H1 (cell line): ENCODE results near the gene ADORA1. TPM values are rescaled to one million over a fixed set of nuclear protein-coding genes. Genes with fewer than 3 reads are reported as not detected.

ENCODE experiments used
- CTCF ChIA-PET: fragments of 300-600 bp; sonication (Branson Sonifier 250); formaldehyde crosslinking; loops from one replicate; lab custom pipeline; 2021; ENCODE audit not compliant: partially characterized antibody; lab: Charles Lee
- POLR2A ChIA-PET: fragments of 300-600 bp; sonication (Branson Sonifier 250); formaldehyde crosslinking; loops from one replicate; lab custom pipeline; 2021; ENCODE audit warnings: inconsistent platforms; ENCODE audit not compliant: partially characterized antibody; lab: Charles Lee
- DNase-seq, 2 experiments: peaks; one replicate each; pipeline versions ENCODE4 v3.0.0 to v3.0.0-alpha.2; 2010 to 2022; ENCODE audit warnings: low spot score in 2 of 2, low read depth in 1 of 2, mixed read lengths in 1 of 2
- FAIRE-seq: peaks from 2 replicates; lab custom pipeline; 2011; peaks lifted over from hg19 to GRCh38; lab: Jason Lieb, UNC
- H2AFZ ChIP-seq: 2 replicates; pipeline ENCODE4 v1.8.1; 2012; ENCODE audit warnings: low read length, inconsistent platforms
- H2AK5ac ChIP-seq: 2 replicates; pipeline ENCODE4 v1.6.1; 2013; ENCODE audit warnings: low read depth, low read length
- H2BK120ac ChIP-seq: replicated peaks from 2 replicates; pipeline ENCODE3; 2013; ENCODE audit warnings: low read depth, low read length, inconsistent platforms
- H2BK12ac ChIP-seq: 2 replicates; pipeline ENCODE4 v1.6.1; 2013; ENCODE audit warnings: low read depth, low read length
- H2BK15ac ChIP-seq: 2 replicates; pipeline ENCODE4 v1.6.1; 2013; ENCODE audit warnings: low read length
- H2BK20ac ChIP-seq: 2 replicates; pipeline ENCODE4 v1.6.1; 2013; ENCODE audit warnings: low read length
- H2BK5ac ChIP-seq: 2 replicates; pipeline ENCODE4 v1.6.1; 2013; ENCODE audit warnings: low read depth, low read length
- H3K14ac ChIP-seq: 2 replicates; pipeline ENCODE4 v1.6.1; 2013; ENCODE audit warnings: inconsistent platforms; ENCODE audit not compliant: insufficient read length
- H3K18ac ChIP-seq: 2 replicates; pipeline ENCODE4 v1.6.1; 2013; ENCODE audit warnings: low read length; ENCODE audit errors: extremely low read depth
- H3K23ac ChIP-seq: 2 replicates; pipeline ENCODE4 v1.6.1; 2013; ENCODE audit warnings: inconsistent platforms; ENCODE audit not compliant: insufficient read length
- H3K23me2 ChIP-seq: 2 replicates; pipeline ENCODE4 v1.6.1; 2013; ENCODE audit warnings: low read depth, low read length
- H3K27ac ChIP-seq: 2 replicates; pipeline ENCODE4 v1.6.1; 2011; ENCODE audit warnings: low read depth, low read length, inconsistent platforms
- H3K27me3 ChIP-seq, 4 experiments: replicated peaks in 1 of 4; 1 replicate in 1 of 4; 2 replicates in 3 of 4; pipeline versions ENCODE4 v1.6.1 to v1.8.1; 2011 to 2013; ENCODE audit warnings: low read length in 3 of 4, mild to moderate bottlenecking in 3 of 4, inconsistent platforms in 2 of 4, mixed read lengths in 2 of 4, moderate library complexity in 1 of 4; ENCODE audit not compliant: control insufficient read depth in 3 of 4, insufficient read depth in 3 of 4; ENCODE audit errors: extremely low read depth in 1 of 4
- H3K36me3 ChIP-seq, 4 experiments: 2 replicates each; pipeline versions ENCODE4 v1.6.1 to v1.8.1; 2011 to 2013; ENCODE audit warnings: mild to moderate bottlenecking in 4 of 4, low read length in 3 of 4, moderate library complexity in 2 of 4, control low read depth in 1 of 4, inconsistent platforms in 1 of 4; ENCODE audit not compliant: insufficient read depth in 4 of 4, control insufficient read depth in 2 of 4
- H3K4ac ChIP-seq: replicated peaks from 2 replicates; pipeline ENCODE3; 2013; ENCODE audit warnings: low read length, low read depth, mixed read lengths, inconsistent platforms; ENCODE audit not compliant: insufficient read length
- H3K4me1 ChIP-seq, 4 experiments: replicated peaks in 1 of 4; 1 replicate in 1 of 4; 2 replicates in 3 of 4; pipeline versions ENCODE4 v1.6.1 to v1.8.1; 2011 to 2013; ENCODE audit warnings: low read length in 3 of 4, inconsistent platforms in 2 of 4, mixed read lengths in 1 of 4; ENCODE audit not compliant: insufficient read depth in 4 of 4, control insufficient read depth in 3 of 4
- H3K4me2 ChIP-seq, 2 experiments: 2 replicates each; pipeline versions ENCODE4 v1.6.1 to v1.8.1; 2011 to 2013; ENCODE audit warnings: low read depth in 2 of 2, low read length in 2 of 2, control low read depth in 1 of 2, inconsistent platforms in 1 of 2, mild to moderate bottlenecking in 1 of 2; ENCODE audit not compliant: insufficient read depth in 1 of 2
- H3K4me3 ChIP-seq, 4 experiments: fragments of 200-600, 300-600 bp in 1 of 4; sonication (generic), shearing (Covaris generic), sonication (Bioruptor Twin) in 1 of 4; 2 replicates each; pipeline versions ENCODE4 v1.5.1 to v1.8.1; 2011 to 2016; ENCODE audit warnings: low read length in 4 of 4, low read depth in 3 of 4, control low read depth in 2 of 4, inconsistent platforms in 2 of 4, mild to moderate bottlenecking in 2 of 4, mixed read lengths in 1 of 4, moderate library complexity in 1 of 4; ENCODE audit not compliant: insufficient read depth in 2 of 4; ENCODE audit errors: extremely low read depth in 1 of 4
- H3K56ac ChIP-seq: replicated peaks from 2 replicates; pipeline ENCODE3; 2013; ENCODE audit warnings: low read depth, mild to moderate bottlenecking, mixed read lengths, low read length, inconsistent platforms; ENCODE audit not compliant: insufficient read length
- H3K79me1 ChIP-seq: 2 replicates; pipeline ENCODE4 v1.6.1; 2013; ENCODE audit warnings: low read depth, low read length, control low read depth
- H3K79me2 ChIP-seq, 2 experiments: 2 replicates each; pipeline versions ENCODE4 v1.6.1 to v1.8.1; 2012 to 2013; ENCODE audit warnings: low read length in 2 of 2, mild to moderate bottlenecking in 2 of 2, inconsistent platforms in 1 of 2; ENCODE audit not compliant: insufficient read depth in 2 of 2, control insufficient read depth in 1 of 2
- H3K9ac ChIP-seq, 4 experiments: replicated peaks in 1 of 4; 1 replicate in 1 of 4; 2 replicates in 3 of 4; pipeline versions ENCODE4 v1.6.1 to v1.8.1; 2011 to 2013; ENCODE audit warnings: low read depth in 3 of 4, low read length in 3 of 4, control low read depth in 2 of 4, mild to moderate bottlenecking in 2 of 4, moderate library complexity in 2 of 4, inconsistent platforms in 1 of 4; ENCODE audit errors: extremely low read depth in 1 of 4
- H3K9me3 ChIP-seq, 2 experiments: 2 replicates each; pipeline versions ENCODE4 v1.6.1 to v1.8.1; 2012 to 2013; ENCODE audit warnings: mild to moderate bottlenecking in 2 of 2, moderate library complexity in 2 of 2, control low read depth in 1 of 2, inconsistent platforms in 1 of 2, low read depth in 1 of 2, low read length in 1 of 2, mixed read lengths in 1 of 2; ENCODE audit not compliant: insufficient read depth in 2 of 2
- H4K20me1 ChIP-seq, 2 experiments: replicated peaks in 1 of 2; 2 replicates each; pipeline versions ENCODE3 to v1.8.1; 2011 to 2013; ENCODE audit warnings: inconsistent platforms in 2 of 2, low read length in 2 of 2, mild to moderate bottlenecking in 1 of 2; ENCODE audit not compliant: insufficient read depth in 2 of 2, control insufficient read depth in 1 of 2
- H4K5ac ChIP-seq: 2 replicates; pipeline ENCODE4 v1.6.1; 2013; ENCODE audit warnings: low read length, low read depth, mixed read lengths, inconsistent platforms; ENCODE audit not compliant: insufficient read length
- H4K8ac ChIP-seq: 2 replicates; pipeline ENCODE4 v1.8.0; 2013; ENCODE audit warnings: mild to moderate bottlenecking, moderate library complexity, low read length, inconsistent platforms; ENCODE audit not compliant: insufficient read depth; ENCODE audit errors: extremely low read depth
- H4K91ac ChIP-seq: replicated peaks from 2 replicates; pipeline ENCODE3; 2013; ENCODE audit warnings: low read length, mixed read lengths, inconsistent platforms; ENCODE audit not compliant: insufficient read length
- CREB1 ChIP-seq: IDR thresholded peaks from 2 replicates; pipeline ENCODE4 v1.6.1; 2012; ENCODE audit warnings: inconsistent platforms
- CTBP2 ChIP-seq: IDR thresholded peaks from 2 replicates; pipeline ENCODE4 v1.7.0; 2011; ENCODE audit warnings: borderline replicate concordance, mild to moderate bottlenecking, moderate library complexity, mixed read lengths, low read length; ENCODE audit not compliant: insufficient read depth, insufficient read length
- JUND ChIP-seq: IDR thresholded peaks from 2 replicates; pipeline ENCODE4 v1.6.1; 2011; ENCODE audit warnings: mild to moderate bottlenecking, improper control_type of control experiment, low read length
- NRF1 ChIP-seq: IDR thresholded peaks from 2 replicates; pipeline ENCODE4 v1.6.1; 2011; ENCODE audit warnings: mild to moderate bottlenecking, low read depth, low read length, improper control_type of control experiment
- PHF8 ChIP-seq: fragments of 200-600 bp; sonication (generic); conservative IDR thresholded peaks from 2 replicates; pipeline ENCODE4 v1.7.1; 2012; ENCODE audit warnings: low read depth, mild to moderate bottlenecking, inconsistent platforms, low read length, moderate library complexity
- RXRA ChIP-seq: IDR thresholded peaks from 2 replicates; pipeline ENCODE4 v1.6.1; 2011; ENCODE audit warnings: low read depth, mild to moderate bottlenecking, low read length, moderate library complexity; ENCODE audit not compliant: insufficient read depth
- TAF7 ChIP-seq: optimal IDR thresholded peaks from 2 replicates; pipeline ENCODE3; 2011; ENCODE audit warnings: low read depth, mild to moderate bottlenecking, inconsistent platforms, low read length, moderate library complexity, borderline replicate concordance
- WGBS, 2 experiments: shearing (Covaris generic) in 1 of 2; methylation state at CpG; one replicate each; pipeline versions ENCODE4 v1.1.6 to v1.1.7; 2013 to 2015; ENCODE audit warnings: low lambda C conversion rate in 2 of 2, mixed read lengths in 2 of 2, inconsistent platforms in 1 of 2, low coverage in 1 of 2, missing lambda C conversion rate in 1 of 2; ENCODE audit not compliant: insufficient replicate concordance in 2 of 2, insufficient coverage in 1 of 2, insufficient read length in 1 of 2; ENCODE audit errors: extremely low coverage in 1 of 2, missing lambda C conversion rate in 1 of 2; 5-methylcytosine and 5-hydroxymethylcytosine counted together
- polyA plus RNA-seq, 7 experiments: library from polyadenylated mRNA; depleted of rRNA in 3 of 7; stranded (reverse) in 5 of 7; unstranded in 2 of 7; fragments of >200 nt in 5 of 7; fragments of 200-250 nt in 2 of 7; gene quantifications; 1 replicate in 5 of 7; 2 replicates in 1 of 7; 4 replicates in 1 of 7; pipeline versions ENCODE4 v1.2.1 to v1.2.3, GENCODE V29; 2011 to 2013; ENCODE audit warnings: missing spikeins in 2 of 7, mixed read lengths in 2 of 7
- total RNA-seq: library from RNA; stranded (reverse); fragmentation: NEBNext Ultra II Directional; extraction: Animal tissue kit (Norgen Biotek cat#: 25700); gene quantifications from 2 replicates; pipeline ENCODE4 v1.2.1, GENCODE V29; 2021

ADORA1 gene
- total and polyA plus RNA-seq, 2 of the 8 experiments (the other 6 are each of a cell fraction or from before 2014, with no cell fraction given): 3.3 to 6.7 TPM

DNA sequence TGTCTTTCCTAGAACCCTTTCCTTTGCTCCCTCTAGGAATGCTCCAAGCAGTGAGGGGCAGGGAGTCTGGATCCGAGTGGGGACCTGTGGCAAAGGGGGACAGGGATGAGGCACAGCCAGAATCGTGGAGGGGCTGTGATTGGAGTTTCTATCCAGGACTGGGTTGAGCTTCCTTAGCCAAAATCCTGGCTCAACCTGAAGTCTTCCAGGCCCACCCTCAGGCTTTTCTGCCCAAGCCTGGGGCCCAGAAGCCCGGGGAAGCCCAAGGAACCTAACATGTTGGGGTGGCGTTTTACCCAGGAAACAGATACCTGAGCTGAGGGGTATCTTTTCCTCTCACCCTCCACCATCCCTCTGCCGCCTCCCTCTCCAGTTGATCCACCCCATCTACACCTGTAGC is 47.1 kb upstream of the ADORA1 start:
- no peak overlapping the region for H3K56ac ChIP-seq
- H2BK120ac ChIP-seq: no peak overlapping the region
- FAIRE-seq (no peak), DNase-seq (no peak)
- no peak overlapping the region for H2BK20ac ChIP-seq
- H4K8ac ChIP-seq: no peak overlapping the region
- H2BK12ac ChIP-seq: no peak overlapping the region
- H3K4me2 ChIP-seq: no peak overlapping the region
- POLR2A ChIA-PET: no interaction called here
- no peaks in the 10 kb centered on the region for H3K79me2 ChIP-seq
- H3K79me1 ChIP-seq: no peaks in the 10 kb centered on the region
- H2BK5ac ChIP-seq: no peak overlapping the region
- WGBS, 2 experiments: 83% methylated on average over 5 of the region's 5 CpGs; no CpG with 5 or more reads in 1 of the 2 experiments
- H2BK15ac ChIP-seq: no peak overlapping the region
- H4K5ac ChIP-seq: no peak overlapping the region
- no peak overlapping the region for H3K27ac ChIP-seq
- no peaks in the 10 kb centered on the region for H3K36me3 ChIP-seq
- no peak overlapping the region for H3K9ac ChIP-seq
- no peak overlapping the region for H4K91ac ChIP-seq
- H3K18ac ChIP-seq: no peak overlapping the region
- H3K9me3 ChIP-seq: no peaks in the 10 kb centered on the region
- no peak overlapping the region for H3K4ac ChIP-seq
- peaks cover 11 to 19% (median 13%) of the 10 kb centered on the region in 4 experiments for H3K4me1 ChIP-seq
- no peak overlapping the region for H3K23ac ChIP-seq
- peaks cover 4% of the 10 kb centered on the region; the same call in 1 of the 2 replicates for H3K23me2 ChIP-seq
- H3K4me3 ChIP-seq: no peak overlapping the region
- H3K14ac ChIP-seq: no peak overlapping the region
- no peak overlapping the region for H2AFZ ChIP-seq
- CTCF ChIA-PET: interaction anchor here (1.0 to 16.4 kb wide), 8 partner anchors 9 to 189 kb away, joined by 3 to 275 read pairs (median 74); partner anchors contain the start of gene ADORA1
- peaks cover under 1 to 19% (median 19%) of the 10 kb centered on the region in 4 experiments; a peak in 6 of 7 replicates for H3K27me3 ChIP-seq
- H4K20me1 ChIP-seq: peaks cover 0 to 2% of the 10 kb centered on the region in 2 experiments
- no peak overlapping the region for H2AK5ac ChIP-seq
- TF ChIP-seq TAF7 (no peak), PHF8 (no peak), JUND (no peak), RXRA (no peak), CTBP2 (no peak), NRF1 (no peak), CREB1 (no peak)
